A549 (cell line): ENCODE measurements around the gene ARHGEF28. TPM values are rescaled to one million over a fixed set of nuclear protein-coding genes. Genes with fewer than 3 reads are reported as not detected.

Experiments
- ATAC-seq, 2 experiments: fragments of 200-7000 bp in 1 of 2; fragments of >200 bp in 1 of 2; cut with Nextera tagmentation in 1 of 2; cut with Tn5 transposase in 1 of 2; 3 replicates each; pipeline versions ENCODE4 v1.8.0 to v1.9.1; 2018 to 2020; ENCODE audit warnings: mild to moderate bottlenecking in 1 of 2, moderate library complexity in 1 of 2
- CTCF ChIA-PET: fragments of 300-600 bp; sonication (Branson Sonifier 250); formaldehyde crosslinking; extraction: SDS; loops from one replicate; lab custom pipeline; 2021; ENCODE audit warnings: antibody characterized with exemption, inconsistent platforms; lab: Yijun Ruan, JAX
- POLR2A ChIA-PET: fragments of 350-600 bp; formaldehyde crosslinking; extraction: SDS; loops from one replicate; lab custom pipeline; 2021; ENCODE audit warnings: antibody characterized with exemption, inconsistent platforms; lab: Yijun Ruan, JAX
- DNase-seq, 2 experiments: peaks; one replicate each; pipeline versions ENCODE4 v3.0.0 to v3.0.0-alpha.2; 2011 to 2016; ENCODE audit warnings: low read depth in 1 of 2, low spot score in 1 of 2
- FAIRE-seq: peaks from 2 replicates; lab custom pipeline; 2011; peaks lifted over from hg19 to GRCh38; lab: Jason Lieb, UNC
- H3K27ac ChIP-seq, 2 experiments: fragments of >200 bp; sonication (Bioruptor Twin); formaldehyde crosslinking; 3 replicates each; pipeline ENCODE4 v1.5.1; 2016 to 2017
- H3K4me1 ChIP-seq: fragments of >200 bp; sonication (Bioruptor Twin); formaldehyde crosslinking; 3 replicates; pipeline ENCODE4 v1.6.1; 2016
- H3K4me2 ChIP-seq: fragments of >200 bp; sonication (Bioruptor Twin); formaldehyde crosslinking; 3 replicates; pipeline ENCODE4 v1.6.1; 2016
- H3K4me3 ChIP-seq: fragments of >200 bp; sonication (Bioruptor Twin); formaldehyde crosslinking; 3 replicates; pipeline ENCODE4 v1.5.1; 2016
- H3K9me3 ChIP-seq: fragments of >200 bp; sonication (Bioruptor Twin); formaldehyde crosslinking; 3 replicates; pipeline ENCODE4 v1.6.1; 2016
- CBX8 ChIP-seq: fragments of 200-600 bp; sonication (generic); IDR thresholded peaks from 2 replicates; pipeline ENCODE4 v1.6.1; 2016
- CEBPB ChIP-seq, 2 experiments: fragments of >200 bp in 1 of 2; sonication (Bioruptor Twin) in 1 of 2; formaldehyde crosslinking in 1 of 2; IDR thresholded peaks; 2 replicates each; pipeline ENCODE4 v1.6.1; 2012 to 2016
- CHD4 ChIP-seq: fragments of 200-600 bp; sonication (generic); IDR thresholded peaks from 2 replicates; pipeline ENCODE4 v1.6.1; 2016; ENCODE audit warnings: antibody characterized with exemption, mild to moderate bottlenecking, borderline replicate concordance
- CTCF ChIP-seq: fragments of >200 bp; sonication (Bioruptor Twin); formaldehyde crosslinking; IDR thresholded peaks from 3 replicates; pipeline ENCODE4 v1.5.1; 2016
- E2F6 ChIP-seq: IDR thresholded peaks from 2 replicates; pipeline ENCODE4 v1.6.1; 2012; ENCODE audit warnings: low read depth, borderline replicate concordance
- EHF ChIP-seq: fragments of 250-450 bp; sonication (Bioruptor Pico); IDR thresholded peaks from 2 replicates; pipeline ENCODE4 v1.5.0; 2020; ENCODE audit warnings: mild to moderate bottlenecking
- ELK1 ChIP-seq: fragments of 150-350 bp; IDR thresholded peaks from 2 replicates; pipeline ENCODE4 v1.6.1; 2014; ENCODE audit warnings: low read depth, mild to moderate bottlenecking, low read length
- EP300 ChIP-seq, 2 experiments: fragments of >200 bp; sonication (Bioruptor Twin); formaldehyde crosslinking; IDR thresholded peaks; 2 replicates in 1 of 2; 3 replicates in 1 of 2; pipeline ENCODE4 v1.6.1; 2016 to 2017
- FOSL2 ChIP-seq, 2 experiments: fragments of 450-650 bp in 1 of 2; fragments of >200 bp in 1 of 2; sonication (Bioruptor Twin) in 1 of 2; formaldehyde crosslinking; IDR thresholded peaks; 2 replicates each; pipeline versions ENCODE4 v1.5.0 to v1.6.1; 2016 to 2020; ENCODE audit warnings: mild to moderate bottlenecking in 1 of 2, moderate library complexity in 1 of 2
- GATA3 ChIP-seq: IDR thresholded peaks from 2 replicates; pipeline ENCODE4 v1.6.1; 2012; ENCODE audit warnings: borderline replicate concordance
- HOXB13 ChIP-seq: fragments of 250-450 bp; sonication (Bioruptor Pico); IDR thresholded peaks from 2 replicates; pipeline ENCODE4 v1.5.0; 2020; ENCODE audit warnings: low read depth, mild to moderate bottlenecking, moderate library complexity
- JUNB ChIP-seq: fragments of >200 bp; sonication (Bioruptor Twin); formaldehyde crosslinking; IDR thresholded peaks from 2 replicates; pipeline ENCODE4 v1.6.1; 2016
- MYC ChIP-seq: IDR thresholded peaks from 2 replicates; pipeline ENCODE4 v1.6.1; 2012; ENCODE audit warnings: mild to moderate bottlenecking, inconsistent platforms, low read length, improper control_type of control experiment, borderline replicate concordance
- NPAS2 ChIP-seq: fragments of 250-450 bp; sonication (Bioruptor Pico); IDR thresholded peaks from 2 replicates; pipeline ENCODE4 v1.8.0; 2022; ENCODE audit warnings: mild to moderate bottlenecking, moderate library complexity, borderline replicate concordance
- POLR2AphosphoS2 ChIP-seq: conservative IDR thresholded peaks from 2 replicates; pipeline ENCODE4 v1.6.1; 2012; ENCODE audit warnings: low read length, improper control_type of control experiment, inconsistent platforms
- REST ChIP-seq: fragments of 200-600 bp; sonication (generic); IDR thresholded peaks from 2 replicates; pipeline ENCODE4 v1.6.1; 2016; ENCODE audit warnings: antibody characterized with exemption, mild to moderate bottlenecking, moderate library complexity
- RFX5 ChIP-seq: fragments of 450-650 bp; IDR thresholded peaks from 2 replicates; pipeline ENCODE4 v1.7.1; 2014; ENCODE audit warnings: antibody characterized with exemption, mild to moderate bottlenecking, moderate library complexity
- RNF2 ChIP-seq: fragments of 200-600 bp; sonication (generic); IDR thresholded peaks from 2 replicates; pipeline ENCODE4 v1.6.1; 2016; ENCODE audit warnings: low read depth, mild to moderate bottlenecking, antibody characterized with exemption, moderate library complexity, borderline replicate concordance
- TFCP2L1 ChIP-seq: fragments of 250-450 bp; sonication (Bioruptor Pico); IDR thresholded peaks from 2 replicates; pipeline ENCODE4 v1.5.0; 2021; ENCODE audit warnings: mild to moderate bottlenecking
- USF2 ChIP-seq: fragments of 450-650 bp; IDR thresholded peaks from 2 replicates; pipeline ENCODE4 v1.6.1; 2014; ENCODE audit warnings: antibody characterized with exemption
- ZC3H11A ChIP-seq: fragments of 450-650 bp; IDR thresholded peaks from 2 replicates; pipeline ENCODE4 v1.6.1; 2014; ENCODE audit warnings: antibody characterized with exemption, mild to moderate bottlenecking
- ZNF302 ChIP-seq: fragments of 250-450 bp; sonication (Bioruptor Pico); IDR thresholded peaks from 2 replicates; pipeline ENCODE4 v1.9.0; 2021; ENCODE audit warnings: inconsistent platforms, mild to moderate bottlenecking, moderate library complexity
- WGBS: methylation state at CpG from one replicate; pipeline ENCODE4 v1.1.6; 2017; ENCODE audit errors: missing lambda C conversion rate; 5-methylcytosine and 5-hydroxymethylcytosine counted together
- polyA plus RNA-seq, 4 experiments: library from polyadenylated mRNA; depleted of rRNA in 3 of 4; stranded (reverse); fragments of >200 nt; fragmentation: RNase III in 1 of 4; extraction: RNeasy Plus Mini Kit Qiagen cat#74134 plus additional on column Dnase treatment in 1 of 4; gene quantifications; 2 replicates in 3 of 4; 3 replicates in 1 of 4; pipeline ENCODE4 v1.2.3, GENCODE V29; 2011 to 2017

The ARHGEF28 gene
- polyA plus RNA-seq, 2 of the 4 experiments (the other 2 are of a cell fraction), result 17.0 to 22.3 TPM

- FAIRE-seq, result no peak
- peak overlapping the region; percentile 46 to 73 for H3K27ac ChIP-seq
- peak; percentile 40 to 82; a peak in 4 of 6 replicates for ATAC-seq
- TF ChIP-seq EHF, result no peak
- no peak for TF ChIP-seq FOSL2 (IDR thresholded peaks at IDR 0.05)
- TF ChIP-seq FOSL2 (CRISPR knock-in tag; IDR thresholded peaks at IDR 0.05), result no peak
- no peak for TF ChIP-seq ELK1
- WGBS, result 52% methylated on average over 7 of the region's 7 CpGs
- ChIA-PET CTCF (interaction anchor here (0.9 to 1.4 kb wide), 6 partner anchors 8 to 66 kb away, joined by 3 to 6 read pairs (median 4); no protein-coding TSS in a partner anchor), POLR2A (interaction anchor here (1.4 kb wide), 1 partner anchor 10 kb away, joined by 7 read pairs; no protein-coding TSS in a partner anchor)
- peaks cover 65% of the 10 kb centered on the region for H3K4me1 ChIP-seq
- no peaks in the 10 kb centered on the region for H3K9me3 ChIP-seq
- peak in 1 of 2 experiments; percentile 30 for DNase-seq
- H3K4me2 ChIP-seq, result peak overlapping the region; percentile 76
- no peak overlapping the region; the same call in 2 of the 3 replicates for H3K4me3 ChIP-seq
Observed at GRCh38 chr5:73663161-73663859, 37.3 kb downstream of the ARHGEF28 start.

- Histone ChIP-seq H3K4me2 (peak overlapping the region; percentile 76), H3K27ac (peak overlapping the region; percentile 46 to 73), H3K9me3 (no peaks in the 10 kb centered on the region), H3K4me1 (peaks cover 65% of the 10 kb centered on the region), H3K4me3 (no peak overlapping the region; the same call in 2 of the 3 replicates)
- ChIA-PET CTCF (interaction anchor here (1.0 to 1.4 kb wide), 5 partner anchors 9 to 29 kb away, joined by 3 to 6 read pairs (median 3); no protein-coding TSS in a partner anchor), POLR2A (interaction anchor here (1.4 kb wide), 2 partner anchors 9 to 14 kb away, joined by 3 to 7 read pairs; no protein-coding TSS in a partner anchor)
- DNase-seq (peak in 1 of 2 experiments; percentile 17), ATAC-seq (peak; percentile 33 to 60; a peak in 4 of 6 replicates), FAIRE-seq (no peak)
- TF ChIP-seq EP300 (IDR thresholded peaks at IDR 0.05), result no peak
- no peak for TF ChIP-seq ZC3H11A
- no peak for TF ChIP-seq HOXB13 (CRISPR knock-in tag)
- no peak for TF ChIP-seq MYC
- TF ChIP-seq TFCP2L1, result no peak
- no peak for TF ChIP-seq CEBPB (IDR thresholded peaks at IDR 0.05)
- no peak for TF ChIP-seq NPAS2 (CRISPR knock-in tag)
- TF ChIP-seq JUNB, result no peak
- no peak for TF ChIP-seq RFX5
- no peak for TF ChIP-seq CHD4
- TF ChIP-seq CBX8, result no peak
- no peak for TF ChIP-seq USF2
- TF ChIP-seq E2F6, result no peak
- no peak for TF ChIP-seq ZNF302 (CRISPR knock-in tag)
- no peak for TF ChIP-seq GATA3
- no peak for TF ChIP-seq POLR2AphosphoS2
- no peak for TF ChIP-seq RNF2
- no peak for TF ChIP-seq EHF
- TF ChIP-seq, all 56 proteins: peak for 0
- WGBS, result 37% methylated on average over 2 of the region's 2 CpGs
Observed at GRCh38 chr5:73663860-73664240, 37.9 kb downstream of the ARHGEF28 start.

GRCh38 chr5:73664796-73665195, 38.8 kb downstream of the ARHGEF28 start:
- no peak overlapping the region for H3K4me3 ChIP-seq
- peaks cover 66% of the 10 kb centered on the region for H3K4me1 ChIP-seq
- DNase-seq (no peak), ATAC-seq (no peak), FAIRE-seq (peak; percentile 36)
- ChIA-PET CTCF (interaction anchor here (1.0 to 1.4 kb wide), 2 partner anchors 9 to 10 kb away, joined by 3 read pairs; no protein-coding TSS in a partner anchor), POLR2A (interaction anchor here (1.4 kb wide), 1 partner anchor 14 kb away, joined by 3 read pairs; no protein-coding TSS in a partner anchor)
- no peaks in the 10 kb centered on the region for H3K9me3 ChIP-seq
- TF ChIP-seq CTCF, result no peak
- peak; percentile 52; the same call in 1 of the 2 replicates for TF ChIP-seq REST
- peak overlapping the region in 1 of 2 experiments; percentile 15; a peak in 2 of 6 replicates for H3K27ac ChIP-seq
- no peak overlapping the region; the same call in 2 of the 3 replicates for H3K4me2 ChIP-seq
